Measurements from ENCODE around the gene RAB23. TPM values are rescaled to one million over a fixed set of nuclear protein-coding genes. Genes with fewer than 3 reads are reported as not detected.
A peak's percentile ranks its signal among the peaks of the same experiment; 100 is the strongest.

RAB23 gene
- polyA plus RNA-seq, 3 donors: 40.9 to 42.9 (median 41.9) TPM

GRCh38 chr6:57190140-57190539 is 32.0 kb downstream of the RAB23 start:
- no peak for DNase-seq (ENCODE audit: low read depth in 3 of 3, low spot score in 2 of 3)

- no peak for DNase-seq (ENCODE audit: low read depth in 3 of 3, low spot score in 2 of 3)
Measured at GRCh38 chr6:57183336-57183735, 38.8 kb downstream of the RAB23 start.

- no peak for DNase-seq (ENCODE audit: low read depth in 3 of 3, low spot score in 2 of 3)
Measured at GRCh38 chr6:57182017-57182432, 40.1 kb downstream of the RAB23 start.

- DNase-seq (ENCODE audit: low read depth in 3 of 3, low spot score in 2 of 3): no peak
Measured at GRCh38 chr6:57180596-57180995, 41.5 kb downstream of the RAB23 start.

GRCh38 chr6:57177545-57178265 is 44.4 kb downstream of the RAB23 start:
- no peak for DNase-seq (ENCODE audit: low read depth in 3 of 3, low spot score in 2 of 3)

GRCh38 chr6:57174511-57174907 is 47.6 kb downstream of the RAB23 start:
- no peak for DNase-seq (ENCODE audit: low read depth in 3 of 3, low spot score in 2 of 3)

- no peak for DNase-seq (ENCODE audit: low read depth in 3 of 3, low spot score in 2 of 3)
Measured at GRCh38 chr6:57173886-57174510, 48.1 kb downstream of the RAB23 start.

- peak in 1 of 3 donors; percentile 16 for DNase-seq (ENCODE audit: low read depth in 3 of 3, low spot score in 2 of 3)
Measured at GRCh38 chr6:57173056-57173885, 48.8 kb downstream of the RAB23 start.

GRCh38 chr6:57172136-57173055 is 49.7 kb downstream of the RAB23 start, which contains the start of gene BAG2:
TSS of gene BAG2 (plus strand) at chr6:57172326. CDS start at chr6:57172698, 372 bp downstream.
- DNase-seq (ENCODE audit: low read depth in 3 of 3, low spot score in 2 of 3): peak; percentile 51 to 58 (median 57)

- no peak for DNase-seq (ENCODE audit: low read depth in 3 of 3, low spot score in 2 of 3)
Measured at GRCh38 chr6:57165080-57165479, 57.0 kb downstream of the RAB23 start.

- no peak for DNase-seq (ENCODE audit: low read depth in 3 of 3, low spot score in 2 of 3)
Measured at GRCh38 chr6:57163956-57164355, 58.2 kb downstream of the RAB23 start.

GRCh38 chr6:57162516-57162915 is 59.6 kb downstream of the RAB23 start:
- DNase-seq (ENCODE audit: low read depth in 3 of 3, low spot score in 2 of 3): no peak

- no peak for DNase-seq (ENCODE audit: low read depth in 3 of 3, low spot score in 2 of 3)
Measured at GRCh38 chr6:57162028-57162427, 60.1 kb downstream of the RAB23 start.

- no peak for DNase-seq (ENCODE audit: low read depth in 3 of 3, low spot score in 2 of 3)
Measured at GRCh38 chr6:57159127-57159526, 63.0 kb downstream of the RAB23 start.

GRCh38 chr6:57158658-57159057 is 63.4 kb downstream of the RAB23 start:
- DNase-seq (ENCODE audit: low read depth in 3 of 3, low spot score in 2 of 3): no peak

GRCh38 chr6:57147955-57148858 is 73.9 kb downstream of the RAB23 start:
- no peak for DNase-seq (ENCODE audit: low read depth in 3 of 3, low spot score in 2 of 3)

GRCh38 chr6:57147401-57147800 is 74.7 kb downstream of the RAB23 start:
- DNase-seq (ENCODE audit: low read depth in 3 of 3, low spot score in 2 of 3): no peak

- DNase-seq (ENCODE audit: low read depth in 3 of 3, low spot score in 2 of 3): no peak
Measured at GRCh38 chr6:57143690-57144089, 78.4 kb downstream of the RAB23 start.

GRCh38 chr6:57142178-57142525 is 80.0 kb downstream of the RAB23 start:
- no peak for DNase-seq (ENCODE audit: low read depth in 3 of 3, low spot score in 2 of 3)
